Upper lobe of left lung (tissue), 6 donors: ENCODE data around the gene GPR183. TPM values are rescaled to one million over a fixed set of nuclear protein-coding genes. Genes with fewer than 3 reads are reported as not detected.

Experiments
- ATAC-seq, 2 donors: fragments of 200-7000 bp; cut with Tn5 transposase; one replicate each; pipeline ENCODE4 v1.9.1; 2022; ENCODE audit warnings: mild to moderate bottlenecking in 2 of 2, moderate library complexity in 2 of 2; ENCODE audit not compliant: low FRiP score in 2 of 2
- DNase-seq, 2 donors: peaks; one replicate each; pipeline ENCODE4 v3.0.0-alpha.2; 2019 to 2020
- H3K27ac ChIP-seq, 4 donors: fragments of 200-600 bp; sonication (generic); one replicate each; pipeline ENCODE4 v1.5.1; 2016 to 2019
- H3K27me3 ChIP-seq, 4 donors: fragments of 200-600 bp; sonication (generic); one replicate each; pipeline ENCODE4 v1.5.1; 2017 to 2019
- H3K36me3 ChIP-seq, 4 donors: fragments of 200-600 bp; sonication (generic); one replicate each; pipeline ENCODE4 v1.5.1; 2016 to 2019
- H3K4me1 ChIP-seq, 4 donors: fragments of 200-600 bp; sonication (generic); one replicate each; pipeline ENCODE4 v1.5.1; 2018 to 2019
- H3K4me3 ChIP-seq, 4 donors: fragments of 200-600 bp; sonication (generic); one replicate each; pipeline ENCODE4 v1.5.1; 2017 to 2019; ENCODE audit warnings: mild to moderate bottlenecking in 2 of 4, moderate library complexity in 1 of 4
- H3K9me3 ChIP-seq, 4 donors: fragments of 200-600 bp; sonication (generic); one replicate each; pipeline ENCODE4 v1.5.1; 2018 to 2019
- CTCF ChIP-seq, 6 experiments: fragments of 450-650 bp in 4 of 6; fragments of 200-600 bp in 2 of 6; sonication (generic) in 2 of 6; IDR thresholded peaks; one replicate each; pipeline ENCODE4 v1.5.1; 2016 to 2019; ENCODE audit warnings: antibody characterized with exemption in 6 of 6
- EP300 ChIP-seq, 4 donors: sonication (generic); formaldehyde crosslinking; IDR thresholded peaks; one replicate each; pipeline ENCODE4 v1.5.1; 2017; ENCODE audit warnings: antibody characterized with exemption in 4 of 4, control low read depth in 2 of 4
- POLR2A ChIP-seq, 4 donors: fragments of 450-650 bp; IDR thresholded peaks; one replicate each; pipeline ENCODE4 v1.5.1; 2016 to 2017; ENCODE audit warnings: antibody characterized with exemption in 4 of 4, mild to moderate bottlenecking in 2 of 4
- POLR2AphosphoS5 ChIP-seq, 2 donors: sonication (generic); formaldehyde crosslinking; IDR thresholded peaks; one replicate each; pipeline ENCODE4 v1.5.1; 2017; ENCODE audit warnings: antibody characterized with exemption in 2 of 2
- WGBS, 2 donors: methylation state at CpG; one replicate each; pipeline ENCODE4 v1.1.5; 2017 to 2018; 5-methylcytosine and 5-hydroxymethylcytosine counted together
- total RNA-seq, 6 donors: library from RNA; depleted of rRNA in 4 of 6; stranded (reverse); fragments of >200 nt in 4 of 6; gene quantifications; one replicate each; pipeline versions ENCODE4 v1.1.0 to v1.2.1, GENCODE V29; 2016 to 2021
- donor health status: DM: no; HTN: no; CAD: no; lungs with moderate emphysema.
- donor health status: DM: no; HTN: yes; CAD: no; lungs with severe emphysema.

The GPR183 gene
- total RNA-seq, 6 donors from 2014 or later = 2.6 to 13.5 (median 10.0) TPM

DNA sequence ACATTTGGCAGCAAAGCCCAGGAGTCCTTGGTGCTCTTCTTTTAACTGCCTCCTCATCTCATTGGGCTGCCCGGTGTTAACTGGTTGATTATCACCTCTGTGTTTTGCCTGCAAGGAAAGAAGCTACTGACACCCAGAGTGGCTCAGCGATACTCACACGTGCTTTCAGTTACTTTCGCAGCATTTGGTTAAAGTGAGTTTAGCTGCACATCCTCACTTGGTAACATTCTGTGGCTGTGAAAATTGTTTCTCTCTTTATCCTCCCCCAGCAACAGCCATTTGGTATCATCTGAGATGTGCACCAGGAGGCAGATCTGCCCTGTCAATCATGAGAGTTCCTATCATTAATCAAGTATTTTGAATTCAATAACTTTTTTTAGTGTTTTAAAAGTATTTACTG, 44.6 kb upstream of the GPR183 start:
- no peak overlapping the region for H3K4me3 ChIP-seq
- TF ChIP-seq CTCF (IDR thresholded peaks at IDR 0.05) (no peak), EP300 (IDR thresholded peaks at IDR 0.05) (no peak), POLR2AphosphoS5 (IDR thresholded peaks at IDR 0.05) (no peak), POLR2A (IDR thresholded peaks at IDR 0.05) (no peak)
- DNase-seq = no peak
- 82 to 88% methylated on average over 4 of the region's 4 CpGs for WGBS, 2 donors
- no peak overlapping the region for H3K27ac ChIP-seq
- H3K36me3 ChIP-seq = peaks cover 2 to 43% (median 9%) of the 10 kb centered on the region in 4 donors
- no peaks in the 10 kb centered on the region for H3K27me3 ChIP-seq
- peaks cover 10 to 14% (median 13%) of the 10 kb centered on the region in 4 donors for H3K4me1 ChIP-seq
- no peak for ATAC-seq
- H3K9me3 ChIP-seq = no peaks in the 10 kb centered on the region

- Histone ChIP-seq H3K27ac (no peak overlapping the region), H3K36me3 (peaks cover 2 to 48% (median 12%) of the 10 kb centered on the region in 4 donors), H3K9me3 (no peaks in the 10 kb centered on the region), H3K4me1 (peaks cover 0 to 5% (median 0%) of the 10 kb centered on the region in 4 donors), H3K4me3 (no peak overlapping the region), H3K27me3 (no peaks in the 10 kb centered on the region)
- DNase-seq = no peak
- WGBS, 2 donors = 93 to 96% methylated on average over 2 of the region's 2 CpGs
- no peak for ATAC-seq
- TF ChIP-seq POLR2A (IDR thresholded peaks at IDR 0.05) = no peak
- no peak for TF ChIP-seq EP300 (IDR thresholded peaks at IDR 0.05)
- TF ChIP-seq CTCF (IDR thresholded peaks at IDR 0.05) = no peak
- TF ChIP-seq POLR2AphosphoS5 (IDR thresholded peaks at IDR 0.05) = no peak
Observed at GRCh38 chr13:99350191-99350590, 43.0 kb upstream of the GPR183 start.

- no peak for TF ChIP-seq CTCF (IDR thresholded peaks at IDR 0.05)
- TF ChIP-seq POLR2A (IDR thresholded peaks at IDR 0.05) = no peak
- no peak for TF ChIP-seq POLR2AphosphoS5 (IDR thresholded peaks at IDR 0.05)
- TF ChIP-seq EP300 (IDR thresholded peaks at IDR 0.05) = no peak
- DNase-seq = no peak
- H3K36me3 ChIP-seq = peaks cover 2 to 57% (median 18%) of the 10 kb centered on the region in 4 donors
- 92 to 96% methylated on average over 8 of the region's 8 CpGs for WGBS, 2 donors
- H3K4me3 ChIP-seq = no peak overlapping the region
- H3K4me1 ChIP-seq = no peaks in the 10 kb centered on the region
- no peak overlapping the region for H3K27ac ChIP-seq
- no peaks in the 10 kb centered on the region for H3K27me3 ChIP-seq
- ATAC-seq = no peak
- no peaks in the 10 kb centered on the region for H3K9me3 ChIP-seq
Observed at GRCh38 chr13:99347911-99348451, 40.8 kb upstream of the GPR183 start.

GRCh38 chr13:99347335-99347878, 40.2 kb upstream of the GPR183 start:
- WGBS, 2 donors = 90 to 94% methylated on average over 6 of the region's 6 CpGs
- DNase-seq = no peak
- H3K36me3 ChIP-seq = peaks cover 2 to 61% (median 23%) of the 10 kb centered on the region in 4 donors
- H3K27me3 ChIP-seq = no peaks in the 10 kb centered on the region
- no peaks in the 10 kb centered on the region for H3K9me3 ChIP-seq
- no peaks in the 10 kb centered on the region for H3K4me1 ChIP-seq
- no peak overlapping the region for H3K4me3 ChIP-seq
- no peak overlapping the region for H3K27ac ChIP-seq
- no peak for TF ChIP-seq POLR2AphosphoS5 (IDR thresholded peaks at IDR 0.05)
- ATAC-seq = no peak

GRCh38 chr13:99346335-99347042, 39.3 kb upstream of the GPR183 start:
- Histone ChIP-seq H3K27me3 (no peaks in the 10 kb centered on the region), H3K27ac (no peak overlapping the region), H3K9me3 (no peaks in the 10 kb centered on the region), H3K36me3 (peaks cover 2 to 65% (median 29%) of the 10 kb centered on the region in 4 donors), H3K4me3 (no peak overlapping the region), H3K4me1 (no peaks in the 10 kb centered on the region)
- 90 to 92% methylated on average over 11 of the region's 11 CpGs for WGBS, 2 donors
- no peak for TF ChIP-seq CTCF (IDR thresholded peaks at IDR 0.05)
- no peak for TF ChIP-seq EP300 (IDR thresholded peaks at IDR 0.05)
- no peak for TF ChIP-seq POLR2AphosphoS5 (IDR thresholded peaks at IDR 0.05)
- TF ChIP-seq POLR2A (IDR thresholded peaks at IDR 0.05) = no peak
- ATAC-seq = no peak
- DNase-seq = no peak
